Stimulated activated CD4-positive, alpha-beta T cell treated with anti-CD3 and anti-CD28 coated beads, Interleukin-2, amount 100 ng/mL, for 24 hours (primary cell): Measurements from ENCODE around the gene TTF1.
"Not testable (repeated sequence)": the region's sequence is repeated elsewhere in the genome, so short reads cannot be mapped to it uniquely, and the experiment has no call there.

Experiments used
- DNase-seq, 2 donors: peaks; one replicate each; pipeline ENCODE4 v3.0.0-alpha.2; 2020

TTF1 gene

DNA sequence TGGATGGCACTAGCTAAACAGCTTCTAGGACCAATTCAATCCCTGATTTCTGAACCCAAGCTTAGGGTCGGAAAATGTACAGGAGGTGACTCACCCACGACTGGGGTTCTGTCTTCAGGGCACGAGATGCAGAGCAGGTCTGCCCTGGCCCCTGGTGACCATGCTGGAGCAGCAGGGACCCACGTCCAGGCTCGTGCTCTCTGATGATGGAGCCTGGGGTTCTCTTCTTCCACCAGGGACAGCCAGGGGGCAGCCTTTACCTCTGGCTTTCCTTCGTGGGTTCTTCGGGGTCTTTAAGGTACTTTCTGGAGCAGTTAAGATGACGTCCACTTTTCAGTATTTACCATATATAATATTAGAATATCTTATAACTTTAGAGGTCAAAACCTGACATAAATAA is 5.4 kb upstream of the TTF1 start:
- DNase-seq = peak; percentile 22 to 25

DNA sequence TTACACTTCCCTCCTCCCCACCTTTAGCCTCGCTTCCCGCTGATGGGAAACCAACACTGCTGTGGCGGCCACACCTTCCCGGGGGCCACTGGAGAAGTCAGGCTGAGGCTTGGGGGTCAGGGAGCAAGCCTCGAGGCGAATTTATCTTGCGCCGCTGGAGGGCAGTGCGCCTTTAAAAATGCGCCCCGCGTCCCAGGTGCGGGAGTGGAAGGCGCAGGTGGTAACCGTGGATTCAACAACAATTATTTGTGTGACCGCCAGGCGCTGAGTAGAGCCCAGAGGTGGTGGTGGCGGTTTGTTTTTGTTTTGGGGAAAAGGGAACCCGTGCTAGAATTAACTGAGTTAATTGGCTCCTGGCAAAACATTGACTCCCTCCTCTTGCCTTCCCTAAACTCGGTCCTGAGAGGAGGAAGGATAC is 4.5 kb upstream of the TTF1 start:
- peak; percentile 70 to 76 for DNase-seq

DNA sequence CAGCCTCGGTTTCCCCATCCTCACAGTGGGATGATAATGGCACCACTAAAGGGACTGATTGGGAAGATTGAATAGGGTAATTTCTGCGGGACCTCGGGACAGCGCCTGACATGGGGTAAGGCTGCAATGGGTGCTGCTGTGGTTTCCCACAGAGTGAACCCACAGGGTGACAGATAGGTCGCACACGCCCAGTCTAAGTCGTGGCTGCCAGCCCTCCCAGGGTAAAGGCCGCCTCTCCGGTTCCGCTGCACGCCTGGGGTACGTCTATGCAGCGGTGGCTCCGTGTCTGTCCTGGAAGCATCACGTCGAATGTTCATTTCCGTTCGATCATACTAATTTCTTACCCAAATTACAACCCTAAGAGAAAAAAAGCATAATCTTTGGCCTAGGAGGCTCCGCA is 4.0 kb upstream of the TTF1 start:
- DNase-seq = peak in 1 of 2 donors; percentile 11

DNA sequence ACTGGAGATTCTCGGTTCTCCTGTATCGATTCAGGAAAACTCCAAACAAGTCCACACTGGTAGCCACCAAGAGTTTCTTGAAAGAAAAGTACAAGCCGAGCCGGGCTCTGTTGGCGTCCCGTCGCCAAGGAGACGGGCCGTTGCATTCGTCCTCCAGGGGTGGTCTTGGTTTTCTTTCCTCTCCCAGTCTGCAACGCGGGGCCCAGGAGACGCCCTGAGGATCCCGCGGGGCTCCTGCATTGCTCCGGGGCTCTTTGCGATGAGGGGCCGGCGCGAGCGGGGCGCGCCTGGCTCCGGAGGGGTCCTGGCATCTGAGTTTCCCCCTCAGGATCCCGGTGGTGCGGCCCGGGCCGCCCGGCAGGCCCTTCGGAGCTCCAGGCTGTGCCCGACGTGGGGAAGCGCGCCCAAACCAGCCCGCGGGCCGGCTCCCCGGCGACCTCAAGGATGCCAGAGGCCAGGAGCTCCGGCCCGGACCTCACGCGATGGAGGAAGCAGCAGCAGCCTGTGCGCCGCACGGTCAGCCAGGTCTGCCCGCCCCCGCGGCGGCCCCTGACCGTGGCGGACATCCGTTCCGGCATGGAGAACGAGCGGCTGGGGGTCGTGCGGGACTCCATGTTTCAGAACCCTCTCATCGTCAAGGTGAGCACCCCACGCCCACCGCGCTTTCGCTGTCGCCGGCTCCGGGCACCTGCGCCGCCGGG is 3.3 kb upstream of the TTF1 start, which contains the start of gene CFAP77:
Gene CFAP77, plus strand, starts transcription at position 384 of the 701 bp plus-strand sequence. Its CDS starts 61 bp downstream, at position 445.
- peak; percentile 45 to 49 for DNase-seq

DNA sequence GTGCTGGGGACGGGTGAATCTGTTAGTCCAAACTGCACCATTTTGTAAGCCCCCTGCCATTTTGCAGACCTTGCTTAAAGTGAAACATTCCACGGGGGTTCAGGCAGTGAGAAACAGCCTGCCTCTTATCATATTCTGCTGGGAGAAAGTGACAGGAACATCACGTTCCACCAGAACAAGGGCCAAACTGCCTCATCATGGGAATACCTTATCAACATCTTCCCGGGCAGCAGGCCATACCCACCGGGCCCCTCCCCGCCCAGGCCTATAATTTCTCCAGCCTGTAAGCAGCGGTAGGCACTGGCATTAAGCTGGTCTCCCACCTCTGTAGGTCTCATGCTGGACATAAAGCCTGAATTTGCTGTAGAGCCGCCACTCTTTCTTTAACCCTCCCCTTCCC is 1.9 kb upstream of the TTF1 start:
- no peak for DNase-seq

DNA sequence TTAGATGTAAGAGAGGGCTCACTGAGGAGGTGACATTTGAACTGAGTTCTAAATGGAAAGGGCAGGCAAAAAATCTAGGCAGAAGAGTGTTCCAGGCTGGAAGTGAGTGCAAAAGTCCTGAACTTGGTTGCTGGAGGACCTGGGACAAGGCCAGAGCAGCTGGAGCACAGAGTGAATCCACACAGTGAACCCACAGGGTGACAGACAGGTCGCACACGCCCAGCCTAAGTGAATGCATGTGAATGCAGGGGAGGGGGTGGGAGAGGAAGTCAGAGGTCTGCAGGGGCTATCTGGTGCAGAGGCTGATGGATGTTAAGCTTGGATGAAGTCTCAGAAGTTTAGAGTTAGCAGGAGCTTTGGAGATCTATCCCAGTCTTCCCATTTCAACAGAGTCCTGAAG is 556 bp upstream of the TTF1 start:
- DNase-seq = no peak

DNA sequence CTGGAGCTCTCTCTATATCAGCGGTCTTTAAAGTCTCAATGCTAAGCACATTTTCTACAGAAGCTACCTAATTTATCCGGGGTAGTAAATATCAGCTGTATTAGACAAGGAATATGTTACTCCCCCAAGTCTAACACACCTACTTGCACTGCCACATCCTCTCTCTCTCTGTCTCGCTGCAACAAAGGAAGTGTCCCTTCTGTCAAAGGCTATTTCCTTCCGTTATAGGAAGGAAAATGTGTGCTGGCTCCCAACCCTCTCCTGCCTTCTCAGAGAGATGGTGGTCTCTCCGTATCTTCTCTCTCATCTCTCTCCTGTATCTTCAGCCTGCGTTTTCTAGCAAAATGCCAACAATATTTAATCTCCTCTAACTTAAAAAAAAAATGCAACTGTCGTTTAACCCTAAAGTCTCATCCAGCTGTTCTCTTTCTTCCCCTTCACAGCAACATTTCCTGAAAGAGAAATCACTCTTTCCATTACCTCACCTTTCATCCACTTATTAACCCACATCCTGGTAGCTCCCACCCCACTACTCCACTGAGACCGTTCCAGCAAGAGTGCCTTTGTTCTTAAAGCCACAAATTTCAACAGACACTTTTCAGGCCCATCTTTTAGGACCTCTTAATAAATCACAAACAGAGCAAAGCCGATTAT is 2.3 kb downstream of the TTF1 start:
- DNase-seq = peak in 1 of 2 donors; percentile 19

DNA sequence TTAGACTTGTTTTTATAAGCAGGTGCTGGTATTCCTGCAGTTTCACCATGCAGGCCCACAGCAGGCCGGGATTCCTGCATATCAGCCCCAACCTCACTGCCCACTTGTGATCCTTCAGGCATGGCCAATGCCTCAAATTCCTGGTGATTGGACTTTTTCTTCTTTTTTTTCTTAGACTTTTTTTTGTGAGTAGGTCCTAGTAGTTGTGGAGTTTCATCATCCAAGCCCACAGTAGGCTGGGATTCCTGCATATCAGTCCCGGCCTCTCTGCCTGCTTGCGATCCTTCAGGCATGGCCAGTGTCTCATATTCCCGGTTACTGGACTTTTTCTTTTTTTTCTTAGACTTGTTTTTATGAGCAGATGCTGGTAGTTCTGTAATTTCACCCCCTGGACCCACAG is 4.8 kb downstream of the TTF1 start:
- no peak for DNase-seq

DNA sequence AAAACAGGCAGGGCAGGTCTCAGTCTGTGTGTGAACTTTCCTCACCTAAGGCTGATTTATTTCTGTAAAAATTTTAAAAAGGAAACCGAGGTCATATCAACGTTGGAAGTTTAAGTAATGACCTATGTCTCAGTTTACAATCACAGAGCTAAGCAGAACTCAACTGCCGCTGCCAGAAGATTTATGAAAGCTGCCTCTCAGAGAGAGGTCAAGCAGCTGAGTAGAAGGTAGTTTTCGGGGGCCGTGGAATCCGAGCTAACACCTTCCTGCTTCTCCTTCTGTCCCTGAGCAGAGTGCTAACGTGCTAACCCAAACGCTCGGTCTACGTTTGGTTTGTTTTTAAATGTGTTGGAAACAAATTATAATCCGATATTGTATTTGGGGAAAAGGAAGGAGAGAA is 11.1 kb downstream of the TTF1 start:
- no peak for DNase-seq

DNA sequence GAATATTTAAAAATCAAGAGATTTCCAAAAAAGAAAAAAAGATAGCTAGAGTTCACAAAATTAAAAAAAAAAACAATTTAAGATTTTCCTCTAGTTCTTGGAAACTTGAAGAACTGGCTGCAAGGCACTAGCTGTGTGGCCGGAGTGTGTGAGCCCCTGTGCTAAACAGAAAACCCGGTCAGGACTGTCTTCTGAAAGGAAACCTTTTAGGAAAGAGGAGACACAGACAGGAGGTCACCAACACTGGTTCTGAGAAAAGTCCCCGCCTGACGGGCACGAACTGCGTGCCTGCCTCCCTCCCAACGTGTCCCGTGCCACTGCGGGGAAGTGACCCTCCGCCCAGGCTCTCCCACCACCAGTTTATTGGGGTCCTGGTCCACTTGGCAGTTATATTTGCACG is 15.2 kb downstream of the TTF1 start:
- DNase-seq = no peak

DNA sequence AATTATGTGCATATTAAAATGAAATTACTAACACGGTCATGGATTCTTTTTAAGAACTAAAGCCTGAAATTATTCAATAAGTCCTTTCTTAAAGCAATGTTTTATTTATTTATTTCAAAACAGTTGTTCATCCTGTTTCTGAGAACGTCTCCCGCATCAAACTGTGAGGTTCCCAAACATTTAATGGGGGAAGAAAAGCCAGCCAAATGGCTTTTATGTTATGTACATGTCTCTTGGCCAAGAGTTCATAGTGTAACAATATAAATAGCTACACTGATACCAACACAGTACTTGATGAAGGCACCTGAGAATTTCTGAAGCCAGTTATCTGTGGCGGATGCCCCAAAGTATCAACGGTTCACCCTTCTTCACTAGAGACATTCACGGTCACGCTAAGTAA is 15.7 kb downstream of the TTF1 start:
- no peak for DNase-seq

DNA sequence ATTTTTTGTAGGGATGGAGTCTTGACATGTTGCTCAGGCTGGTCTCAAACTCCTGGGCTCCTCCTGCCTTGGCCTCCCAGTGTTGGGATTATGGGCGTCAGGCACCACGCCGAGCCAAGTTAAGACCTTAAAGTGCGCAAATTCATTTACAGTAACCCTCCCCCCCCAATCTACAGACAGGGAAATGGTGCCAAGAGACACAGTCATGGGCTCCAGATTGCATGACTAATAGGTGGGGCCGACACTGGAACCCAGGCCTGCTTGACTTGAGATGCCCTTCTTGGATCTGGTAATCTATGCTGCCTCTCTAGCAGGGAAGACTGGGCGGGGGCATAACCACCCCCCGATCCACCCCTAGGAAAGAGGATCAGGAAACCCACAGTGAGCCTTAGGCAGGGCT is 19.5 kb downstream of the TTF1 start:
- DNase-seq = no peak

DNA sequence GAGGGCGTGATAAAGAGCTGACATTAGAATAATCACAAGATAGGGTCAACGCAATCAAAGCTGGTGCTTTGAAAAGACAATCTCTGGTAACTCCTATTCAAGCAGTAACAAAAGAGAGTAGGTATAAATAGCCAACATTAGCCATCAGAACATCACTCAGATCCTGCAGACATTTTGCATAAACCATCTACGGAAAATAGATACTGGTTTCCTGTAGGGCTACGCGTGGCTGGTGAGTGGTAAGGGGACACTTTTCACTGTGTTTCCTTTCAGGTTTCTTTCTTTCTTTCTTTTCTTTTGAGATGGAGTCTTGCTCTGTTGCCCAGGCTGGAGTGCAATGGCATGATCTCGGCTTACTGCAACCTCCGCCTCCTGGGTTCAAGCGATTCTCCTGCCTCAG is 22.3 kb downstream of the TTF1 start:
- no peak for DNase-seq

DNA sequence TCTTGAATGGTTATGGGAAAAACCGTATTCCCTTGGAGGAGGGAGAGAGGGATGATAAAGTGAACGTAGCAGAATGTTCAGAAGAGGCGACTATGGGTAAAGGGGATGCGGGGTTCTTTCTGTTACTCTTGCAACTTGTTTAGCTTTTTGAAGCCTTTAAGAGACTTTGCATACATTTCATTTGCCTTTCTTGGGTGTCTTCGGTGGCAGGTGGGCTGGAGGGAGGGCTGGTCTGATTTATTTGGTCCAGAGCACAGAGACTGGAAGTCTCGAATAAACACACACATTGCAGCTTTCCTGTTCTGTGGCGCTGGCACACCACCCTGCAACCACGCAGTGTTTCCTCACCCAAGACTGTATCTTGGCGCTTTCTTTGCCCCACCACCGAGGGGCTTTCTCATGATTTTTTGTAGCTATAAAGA is 23.2 kb downstream of the TTF1 start:
- no peak for DNase-seq

DNA sequence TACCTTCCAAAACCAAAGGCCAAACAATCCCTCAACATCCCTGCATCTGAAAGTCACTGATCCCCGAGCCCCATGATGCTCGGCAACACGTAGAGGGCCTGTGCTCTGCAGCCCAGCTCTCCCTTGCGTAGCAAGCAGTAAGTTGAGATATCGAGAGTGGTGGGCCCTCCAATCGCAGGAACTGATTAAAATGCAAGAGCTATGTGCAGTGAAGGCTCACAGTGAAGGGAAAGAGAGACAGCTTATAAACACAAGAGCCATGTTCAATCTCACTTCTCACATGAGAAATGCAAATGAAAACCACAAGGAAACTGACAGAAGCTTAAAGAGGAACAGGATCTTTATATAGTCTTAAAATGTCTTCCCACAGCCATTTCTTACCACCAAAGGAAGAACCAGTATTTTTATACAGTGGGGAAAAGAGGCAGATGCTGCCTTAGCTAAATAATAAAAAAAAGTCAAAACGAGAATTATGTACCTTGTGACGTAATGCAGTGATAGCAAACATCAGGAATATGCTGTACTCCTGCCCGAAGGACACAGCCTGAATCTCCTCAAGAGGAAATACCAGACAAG is 24.6 kb downstream of the TTF1 start:
- no peak for DNase-seq

DNA sequence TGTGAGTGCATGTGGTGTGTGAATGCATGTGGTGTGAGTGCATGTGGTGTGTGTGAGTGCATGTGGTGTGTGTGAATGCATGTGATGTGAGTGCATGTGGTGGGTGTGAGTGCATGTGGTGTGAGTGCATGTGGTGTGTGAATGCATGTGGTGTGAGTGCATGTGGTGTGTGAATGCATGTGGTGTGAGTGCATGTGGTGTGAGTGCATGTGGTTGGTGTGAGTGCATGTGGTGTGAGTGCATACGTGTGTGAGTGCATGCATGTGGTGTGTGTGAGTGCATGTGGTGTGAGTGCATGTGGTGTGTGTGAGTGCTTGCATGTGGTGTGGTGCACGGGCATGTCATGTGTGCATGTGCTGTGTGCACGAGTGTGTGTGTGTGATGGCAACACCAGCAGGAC is 28.2 kb downstream of the TTF1 start:
- DNase-seq = not testable (repeated sequence)

DNA sequence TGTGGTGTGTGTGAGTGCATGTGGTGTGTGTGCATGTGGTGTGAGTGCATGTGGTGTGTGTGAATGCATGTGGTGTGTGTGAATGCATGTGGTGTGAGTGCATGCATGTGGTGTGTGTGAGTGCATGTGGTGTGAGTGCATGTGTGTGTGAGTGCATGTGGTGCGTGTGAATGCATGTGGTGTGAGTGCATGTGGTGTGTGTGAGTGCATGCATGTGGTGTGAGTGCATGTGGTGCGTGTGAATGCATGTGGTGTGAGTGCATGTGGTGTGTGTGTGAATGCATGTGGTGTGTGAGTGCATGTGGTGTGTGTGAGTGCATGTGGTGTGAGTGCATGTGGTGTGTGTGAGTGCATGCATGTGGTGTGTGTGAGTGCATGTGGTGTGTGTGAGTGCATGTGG is 28.9 kb downstream of the TTF1 start:
- not testable (repeated sequence) for DNase-seq

DNA sequence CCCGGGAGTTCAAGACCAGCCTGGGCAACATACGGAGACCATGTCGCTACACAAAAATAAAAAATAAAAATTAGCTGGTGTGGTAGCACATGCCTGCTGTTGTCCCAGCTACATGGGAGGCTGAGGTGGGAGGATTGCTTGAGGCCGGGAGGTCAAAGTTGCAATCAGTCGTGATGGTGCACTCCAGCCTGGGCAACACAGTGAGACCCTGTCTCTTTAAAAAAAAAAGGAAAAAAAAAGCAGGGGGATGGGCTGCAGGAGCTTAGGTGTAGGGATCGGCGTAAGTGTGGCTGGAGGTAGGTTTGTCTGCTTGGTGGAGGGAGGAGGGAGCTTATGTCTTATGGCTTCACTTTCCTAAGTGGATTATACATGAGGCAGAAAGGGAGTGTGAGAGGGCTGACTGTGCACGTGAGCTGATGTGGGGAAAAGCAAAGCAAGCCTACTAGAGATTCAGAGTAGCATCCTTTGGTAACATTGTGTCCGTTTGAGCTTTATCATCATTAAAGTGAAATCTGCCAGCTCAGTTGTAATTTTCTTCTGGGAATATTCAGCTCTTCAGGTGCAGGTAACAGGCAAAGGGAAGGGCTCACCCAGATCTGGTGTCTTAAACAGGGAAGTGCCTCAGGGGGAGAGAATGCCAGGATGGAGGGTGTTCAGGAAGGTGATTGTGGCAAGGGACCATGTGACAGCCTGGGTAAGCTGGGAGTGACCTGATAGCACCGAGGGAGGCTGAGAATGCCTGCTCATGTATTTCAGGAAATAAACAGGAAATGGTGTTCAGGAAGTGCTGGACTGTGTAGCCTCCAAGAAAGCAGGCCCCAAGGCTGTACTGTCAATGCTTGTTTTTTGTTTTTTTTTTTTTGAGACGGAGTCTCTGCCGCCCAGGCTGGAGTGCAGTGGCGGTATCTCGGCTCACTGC is 34.2 kb downstream of the TTF1 start:
- no peak for DNase-seq

DNA sequence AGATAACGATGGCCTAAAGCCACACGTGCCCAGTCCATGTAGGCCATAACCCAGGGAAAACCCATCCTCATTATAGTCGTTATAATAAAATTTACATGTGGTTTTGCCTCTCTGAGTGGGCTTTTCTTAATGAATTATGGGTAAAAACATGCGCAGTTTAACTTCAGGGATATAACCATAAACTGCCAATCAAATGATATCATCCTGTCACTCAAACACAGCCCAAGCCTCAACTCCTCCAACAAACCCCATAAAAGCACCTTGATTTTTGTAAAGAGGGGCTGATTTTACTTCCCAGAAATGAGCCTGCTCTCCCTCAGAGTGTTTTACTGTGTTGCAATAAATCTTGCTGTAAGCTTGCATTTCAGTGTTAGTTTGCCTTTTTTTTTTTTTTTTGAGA is 36.0 kb downstream of the TTF1 start:
- DNase-seq = no peak

DNA sequence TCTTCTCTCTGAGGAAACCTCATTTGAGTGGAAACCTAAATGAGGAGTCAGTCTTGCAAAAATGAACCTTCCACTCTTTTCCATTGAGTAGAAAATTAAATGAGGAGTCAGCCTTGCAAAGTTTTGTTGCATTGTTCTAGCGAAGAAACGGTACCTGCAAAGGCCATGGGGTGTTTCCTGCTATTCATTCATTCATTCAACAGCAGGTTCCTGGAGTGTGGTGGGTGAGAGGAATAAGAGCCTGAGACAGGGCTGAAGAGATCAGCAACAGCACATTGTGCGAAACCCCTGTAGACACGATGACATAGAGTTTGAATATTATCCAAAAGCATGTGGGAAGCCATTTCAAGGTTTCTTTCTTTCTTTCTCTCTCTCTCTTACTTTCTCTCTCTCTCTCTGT is 37.2 kb downstream of the TTF1 start:
- no peak for DNase-seq

DNA sequence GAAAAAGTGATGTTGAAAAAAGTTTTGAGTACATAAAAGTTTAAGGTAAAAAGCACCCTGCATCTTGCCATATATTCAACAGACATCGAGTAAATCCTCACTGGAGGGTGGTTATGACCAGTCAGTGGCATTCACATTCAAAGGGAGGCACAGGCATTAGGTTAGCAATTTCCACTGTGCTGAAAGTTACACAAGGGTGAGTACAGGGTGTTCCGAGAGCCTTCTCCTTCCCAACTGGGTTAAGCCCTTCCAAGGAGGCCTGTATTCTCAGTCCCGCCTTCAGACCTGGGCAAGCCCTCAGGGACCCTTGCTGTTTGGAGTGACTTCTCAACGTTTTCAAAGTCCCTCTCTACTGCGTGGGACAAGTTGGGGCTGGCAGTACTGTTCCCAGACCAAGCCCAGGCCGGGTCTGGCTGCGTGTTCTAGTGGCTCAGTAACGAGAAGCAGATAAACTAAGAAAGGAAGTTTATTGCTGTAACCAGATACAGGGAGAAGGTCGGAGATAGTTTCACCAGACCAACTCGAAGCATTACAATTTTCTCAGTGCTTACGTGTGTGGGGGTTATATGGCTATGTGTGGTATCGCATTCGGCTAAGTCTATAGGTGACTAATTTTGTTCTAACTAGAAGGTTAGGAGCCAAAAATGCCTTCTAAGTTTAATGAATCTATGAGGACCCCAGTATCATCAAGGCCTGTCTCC is 38.9 kb downstream of the TTF1 start:
- no peak for DNase-seq

DNA sequence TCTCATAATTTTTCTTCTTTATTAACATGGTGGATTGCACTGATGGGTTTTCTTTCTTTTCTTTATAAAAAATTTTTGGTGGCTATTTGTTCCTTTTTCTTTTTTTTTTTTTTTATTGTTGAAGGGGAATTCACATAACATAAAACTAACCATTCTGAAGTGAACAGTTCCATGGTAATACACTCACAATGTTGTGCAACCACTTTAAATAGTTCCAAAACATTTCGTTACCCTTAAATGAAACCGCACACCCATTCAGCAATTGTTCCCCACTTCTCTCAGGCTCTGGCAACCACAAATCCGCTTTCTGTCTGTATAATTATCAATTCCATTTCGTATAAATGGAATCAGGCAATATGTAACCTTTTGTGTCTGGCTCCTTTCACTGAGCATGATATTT is 40.2 kb downstream of the TTF1 start:
- no peak for DNase-seq

DNA sequence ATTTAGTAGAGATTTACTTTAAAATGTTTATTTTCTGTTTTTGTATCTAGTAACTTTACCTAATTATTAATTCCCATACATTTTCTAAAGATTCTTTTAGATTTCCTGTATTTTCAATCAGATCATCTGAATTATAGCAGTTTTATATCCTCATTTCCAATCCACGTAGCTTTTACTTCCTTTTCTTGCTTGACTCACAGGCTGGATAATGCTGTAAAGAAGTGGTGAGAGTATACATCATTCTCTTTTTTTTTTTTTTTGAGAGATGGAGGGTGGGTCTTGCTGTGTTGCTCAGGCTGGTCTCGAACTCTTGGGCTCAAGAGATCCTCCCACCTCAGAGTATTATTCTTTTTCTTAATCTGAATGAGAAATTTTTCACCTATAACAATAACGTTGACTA is 40.7 kb downstream of the TTF1 start:
- no peak for DNase-seq
